IPS DF 4.7 (cell line): ENCODE data around the gene GALNT7.
"Not testable (repeated sequence)": the region's sequence is repeated elsewhere in the genome, so short reads cannot be mapped to it uniquely, and the experiment has no call there.

ENCODE experiments used
- DNase-seq: peaks from one replicate; pipeline ENCODE4 v3.0.0-alpha.2; 2013; ENCODE audit warnings: low spot score; ENCODE audit errors: extremely low read depth

Gene GALNT7

DNA sequence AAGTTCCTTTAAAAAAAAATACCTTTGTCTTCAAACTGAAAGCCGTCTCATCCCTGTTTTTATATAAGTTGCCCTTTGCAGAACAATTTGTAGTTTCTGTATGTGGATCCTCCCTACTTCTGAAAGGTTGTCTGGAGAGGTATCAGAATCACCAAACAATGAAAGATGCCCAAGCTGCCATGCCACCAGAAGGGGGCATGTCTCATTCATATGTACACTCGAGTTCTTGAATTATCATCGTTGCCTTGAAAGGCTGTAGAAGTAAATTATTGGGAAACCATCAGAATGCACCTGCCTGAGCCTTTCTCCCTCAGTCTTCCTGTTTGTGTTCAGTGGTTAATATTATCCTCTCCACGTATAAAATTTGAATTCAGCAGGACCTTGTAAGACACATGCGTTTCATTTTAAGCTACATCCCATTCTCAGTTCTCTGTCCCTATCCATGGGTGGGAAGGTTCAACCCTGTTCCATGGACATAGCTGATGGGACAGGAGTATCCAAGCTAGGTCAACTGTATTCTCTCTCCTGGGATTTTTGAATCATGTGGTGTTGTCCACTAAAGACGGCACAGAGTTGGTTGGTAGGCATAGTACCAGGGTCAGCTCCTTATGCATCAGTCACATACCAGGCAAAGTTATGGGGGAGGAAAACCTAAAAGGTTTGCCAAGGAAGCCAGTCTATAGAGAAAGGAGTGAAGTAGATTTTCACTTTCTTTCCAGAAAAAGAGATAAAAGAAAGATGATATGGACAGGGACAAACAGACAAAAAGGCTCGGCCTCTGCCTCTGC lies 24.0 kb downstream of the GALNT7 start:
- no peak for DNase-seq

DNA sequence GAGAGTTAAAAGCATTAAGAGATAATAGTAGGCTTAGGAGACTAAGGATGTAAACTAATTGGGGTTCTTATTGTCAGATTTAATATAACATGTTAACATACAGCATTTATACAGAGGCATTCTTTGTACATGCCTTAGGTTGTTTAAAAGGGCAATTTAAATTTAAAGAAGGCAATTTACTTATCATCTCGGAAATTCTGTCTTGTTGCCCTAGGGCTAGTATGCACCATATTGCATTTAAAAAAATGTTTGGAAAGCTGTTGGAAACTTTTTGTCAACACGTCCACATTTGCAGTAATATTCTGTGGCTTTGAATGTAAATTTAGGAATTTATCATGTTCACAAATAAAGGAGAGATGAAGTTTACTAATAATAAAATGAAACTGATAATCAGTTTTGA lies 25.5 kb downstream of the GALNT7 start:
- no peak for DNase-seq

DNA sequence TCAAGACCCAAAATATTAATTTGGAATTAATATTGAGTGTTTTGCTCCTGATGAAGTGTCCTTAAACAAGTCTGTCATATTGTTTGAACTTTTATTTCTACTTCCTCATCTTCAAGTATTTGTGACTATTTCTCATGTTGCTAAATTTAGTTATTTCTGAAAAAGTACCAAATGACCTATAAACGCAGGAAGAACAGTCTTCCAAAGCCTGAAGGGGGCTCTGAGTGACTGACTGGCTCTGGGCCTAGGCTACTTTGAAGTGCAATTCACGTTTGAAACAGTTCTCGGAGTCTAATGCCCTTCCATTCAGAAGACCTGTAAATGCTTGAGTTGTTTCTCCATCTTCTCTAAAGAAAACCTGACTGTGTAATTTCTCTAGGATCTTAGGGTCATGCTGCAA lies 26.5 kb downstream of the GALNT7 start:
- no peak for DNase-seq

DNA sequence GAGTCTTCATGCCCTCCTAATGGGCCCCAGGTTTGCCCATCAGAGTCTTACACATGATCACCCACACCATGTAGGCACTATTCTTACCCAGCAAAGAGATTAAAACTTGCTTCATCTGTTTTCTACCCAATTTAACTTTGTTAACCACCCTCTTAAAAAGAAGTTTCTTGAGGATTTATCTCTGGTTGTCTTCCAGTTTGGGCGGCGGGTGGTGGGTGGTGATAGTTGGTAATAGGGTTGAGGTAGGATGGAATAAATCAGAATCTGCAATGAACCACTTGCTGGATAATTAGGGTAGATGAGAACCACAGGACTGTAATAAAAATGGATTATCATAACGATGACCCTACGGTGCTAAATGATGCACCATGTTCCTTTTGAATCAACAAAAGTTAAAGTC lies 30.9 kb downstream of the GALNT7 start:
- no peak for DNase-seq

DNA sequence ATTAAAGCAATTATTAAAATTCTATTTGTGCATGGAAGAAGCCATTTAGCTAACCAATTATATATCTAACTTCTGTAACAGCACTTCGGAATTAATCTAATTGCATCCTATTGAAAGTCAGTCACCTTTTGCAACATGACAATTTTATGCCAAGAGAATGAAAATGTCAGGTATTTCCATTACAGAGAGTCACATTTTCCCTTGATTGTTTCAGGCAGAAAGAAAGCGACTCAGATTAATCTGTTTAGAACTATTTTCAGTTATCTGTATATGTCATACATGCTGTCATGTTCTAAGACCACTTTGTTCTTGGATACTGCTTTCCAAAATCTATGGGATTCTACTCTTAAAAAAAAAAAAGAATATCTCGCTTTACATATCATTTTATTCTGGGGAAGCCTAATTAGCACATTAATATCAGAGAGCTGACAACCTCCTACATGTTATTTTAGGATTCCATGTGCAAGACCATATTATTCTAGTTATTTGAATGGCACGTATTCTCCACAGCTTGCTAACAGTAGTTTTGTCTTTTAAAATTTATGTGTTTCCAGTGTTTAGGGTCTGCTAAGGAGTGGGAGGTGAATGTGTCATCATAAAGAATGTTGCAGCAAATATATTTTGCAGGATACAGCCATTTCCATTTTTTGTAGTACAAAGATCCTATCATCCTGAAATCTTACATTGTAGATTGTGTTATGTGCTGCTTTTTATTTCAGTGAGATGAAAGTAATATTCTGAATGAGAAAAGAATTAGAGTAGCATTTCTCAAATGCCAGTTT lies 31.7 kb downstream of the GALNT7 start:
- DNase-seq = no peak

DNA sequence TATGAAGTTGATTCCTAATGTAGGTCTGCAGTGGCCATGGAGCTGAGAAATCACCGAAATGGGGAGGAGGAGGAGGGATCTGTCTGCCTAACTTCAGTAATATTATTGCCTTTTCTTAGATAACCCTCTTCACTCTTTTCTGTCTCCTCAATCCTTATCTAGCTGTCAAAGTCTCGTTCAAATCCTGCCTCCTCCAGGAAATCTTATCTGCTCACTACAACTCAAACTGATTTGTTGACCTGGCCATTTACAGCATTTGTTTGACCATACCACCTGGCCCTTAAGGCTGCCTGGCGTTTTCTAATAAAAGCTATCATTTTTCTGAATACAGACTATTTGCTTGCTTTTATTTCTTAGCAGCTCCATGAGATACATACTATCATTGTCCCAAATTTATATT lies 33.8 kb downstream of the GALNT7 start:
- no peak for DNase-seq

DNA sequence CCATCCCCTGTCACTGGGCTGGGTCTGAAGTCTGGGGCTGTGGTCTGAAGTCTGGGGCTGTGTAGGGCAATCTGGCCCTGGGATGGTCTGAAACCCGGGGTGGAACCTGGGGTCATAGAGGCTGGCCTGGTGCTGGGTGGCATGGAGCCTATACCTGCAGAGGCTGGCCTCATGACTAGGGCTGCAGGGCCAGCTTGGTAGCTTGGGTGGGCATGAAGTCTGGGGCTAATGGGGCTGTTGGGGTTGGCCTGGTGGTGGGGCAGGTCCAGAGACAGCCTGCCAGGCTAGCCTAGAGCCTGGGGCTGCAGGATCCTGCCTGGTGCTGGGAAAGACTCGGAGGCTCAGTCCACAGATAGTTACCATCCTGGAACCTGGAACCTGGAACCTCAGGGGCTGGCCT lies 37.0 kb downstream of the GALNT7 start:
- no peak for DNase-seq

DNA sequence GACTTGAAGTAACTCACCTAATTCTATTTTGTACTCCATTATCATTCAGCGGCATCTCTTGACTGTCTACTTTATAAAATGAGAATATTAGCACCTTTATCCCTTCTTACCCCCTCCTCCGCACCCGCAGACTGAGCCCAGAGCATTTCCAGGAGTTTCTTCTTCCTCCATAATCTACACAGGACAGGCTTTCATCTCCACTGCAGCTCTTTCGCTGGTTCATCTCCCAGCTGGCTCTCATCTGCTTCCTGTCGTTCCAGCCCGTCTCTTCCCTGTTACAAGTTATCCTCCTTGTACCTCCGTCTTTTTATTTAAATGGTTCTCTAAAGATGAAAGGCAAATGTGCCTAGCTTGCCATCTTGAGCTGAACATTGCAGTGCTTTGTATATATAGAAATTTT lies 39.8 kb downstream of the GALNT7 start:
- DNase-seq = no peak

DNA sequence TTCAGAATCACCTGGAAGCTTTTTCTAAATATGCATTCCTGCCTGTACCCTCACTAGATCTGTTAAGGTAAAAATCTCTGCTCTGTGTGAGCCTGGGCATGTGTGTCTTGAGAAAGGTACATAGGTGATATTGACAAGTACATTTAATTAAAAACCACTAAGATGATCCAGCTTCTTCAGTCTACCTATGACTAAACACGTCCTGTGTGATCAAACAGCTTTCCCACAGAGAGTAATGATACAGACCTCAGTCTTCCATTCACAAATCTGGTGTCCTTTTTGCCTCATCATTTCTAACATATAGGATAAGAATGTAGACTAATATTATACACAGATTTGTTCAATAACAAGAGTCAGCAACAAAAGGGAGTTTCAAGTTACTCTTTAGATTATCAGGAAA lies 42.6 kb downstream of the GALNT7 start:
- DNase-seq = no peak

DNA sequence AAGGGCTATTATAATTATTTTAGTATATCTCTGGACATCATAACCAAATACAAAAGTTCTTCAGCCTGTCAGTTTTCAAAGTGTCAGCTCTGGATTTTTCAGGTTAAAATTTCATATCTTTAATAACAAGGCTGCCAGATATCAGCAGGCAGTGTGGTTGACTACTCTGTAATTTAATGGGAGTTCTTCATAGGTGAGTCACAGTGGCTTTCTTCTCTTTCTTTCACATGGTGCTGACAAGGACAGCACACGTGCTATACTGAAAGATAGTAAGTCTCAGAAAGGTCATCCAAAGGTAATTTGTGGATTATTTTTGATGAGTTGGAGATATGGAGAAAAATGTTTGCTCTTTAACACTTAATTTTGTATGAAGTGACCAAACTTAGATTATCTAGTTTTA lies 43.2 kb downstream of the GALNT7 start:
- DNase-seq = no peak

DNA sequence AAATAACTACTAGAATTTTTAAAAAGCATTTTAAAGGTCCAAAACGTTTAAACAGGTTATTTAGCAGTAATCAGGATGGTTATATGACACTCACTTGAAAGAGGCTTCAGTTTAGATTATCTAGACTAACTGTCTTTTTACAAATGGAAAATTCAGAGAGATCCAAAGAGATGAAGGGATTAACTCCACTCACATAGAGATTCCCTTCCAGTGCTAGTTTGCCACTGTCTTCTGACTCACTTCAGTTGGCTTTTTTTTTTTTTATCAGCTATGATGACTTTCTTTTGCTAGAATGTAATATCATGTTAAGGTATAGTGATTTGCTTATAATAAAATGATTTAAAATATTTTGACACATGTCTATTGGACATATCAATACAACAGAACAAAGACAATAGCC lies 43.8 kb downstream of the GALNT7 start:
- DNase-seq = no peak

DNA sequence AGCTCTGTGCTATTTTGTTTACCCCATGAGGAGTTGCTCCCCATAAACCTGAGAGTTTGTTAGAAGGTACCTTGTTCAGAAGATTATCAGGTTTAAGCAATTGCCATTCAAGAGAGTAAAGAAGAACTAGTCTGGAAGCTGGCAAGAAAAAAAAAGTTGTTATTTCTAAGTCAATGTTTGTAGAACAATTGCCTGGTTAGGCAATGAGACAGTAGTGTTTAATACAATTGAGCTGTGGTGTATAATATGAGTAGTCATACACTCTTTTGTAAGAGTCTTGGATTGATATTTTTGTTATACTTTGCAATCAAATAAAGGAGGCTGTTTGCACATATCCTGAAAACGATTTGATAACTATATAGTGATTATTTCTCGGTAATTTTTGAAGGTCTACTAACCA lies 44.7 kb downstream of the GALNT7 start:
- DNase-seq = no peak

DNA sequence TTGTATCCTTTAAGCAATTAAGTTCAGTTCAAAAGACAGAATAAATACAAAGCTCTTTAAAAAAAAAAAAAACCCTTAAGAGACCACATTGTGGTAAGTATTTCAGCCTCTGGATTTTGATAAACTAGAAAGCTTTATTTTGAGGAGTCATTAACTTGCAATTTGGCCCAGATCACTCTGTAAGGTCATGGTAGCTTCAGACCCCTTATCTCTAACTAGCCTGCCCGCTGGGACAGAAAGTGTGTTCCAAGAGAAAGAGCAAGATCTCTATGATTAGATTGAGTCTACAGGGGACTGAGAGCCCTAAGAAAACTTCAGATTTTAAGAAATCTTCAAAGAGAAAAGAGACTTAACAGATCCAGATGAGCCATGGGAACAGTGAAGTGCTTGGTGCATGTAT lies 45.6 kb downstream of the GALNT7 start:
- DNase-seq = no peak

DNA sequence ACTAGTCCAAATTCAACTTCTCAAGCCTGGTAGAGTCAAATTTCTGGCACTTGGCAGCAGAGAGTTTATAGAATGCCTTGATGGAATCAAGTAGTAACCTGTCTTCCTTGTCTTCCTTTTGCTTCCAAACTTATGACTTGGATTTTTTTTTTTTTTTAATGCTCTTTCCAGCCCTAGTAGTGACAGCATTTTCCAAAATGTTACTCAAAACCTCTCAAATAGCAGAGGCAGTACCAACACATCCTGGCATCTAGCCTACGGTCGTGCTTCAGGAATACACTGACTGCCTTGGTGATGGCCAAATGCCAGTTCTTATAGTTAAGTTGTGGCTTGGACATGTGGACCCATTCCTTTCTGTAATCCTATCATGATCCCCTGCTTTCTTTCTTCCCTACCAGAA lies 46.0 kb downstream of the GALNT7 start:
- no peak for DNase-seq

DNA sequence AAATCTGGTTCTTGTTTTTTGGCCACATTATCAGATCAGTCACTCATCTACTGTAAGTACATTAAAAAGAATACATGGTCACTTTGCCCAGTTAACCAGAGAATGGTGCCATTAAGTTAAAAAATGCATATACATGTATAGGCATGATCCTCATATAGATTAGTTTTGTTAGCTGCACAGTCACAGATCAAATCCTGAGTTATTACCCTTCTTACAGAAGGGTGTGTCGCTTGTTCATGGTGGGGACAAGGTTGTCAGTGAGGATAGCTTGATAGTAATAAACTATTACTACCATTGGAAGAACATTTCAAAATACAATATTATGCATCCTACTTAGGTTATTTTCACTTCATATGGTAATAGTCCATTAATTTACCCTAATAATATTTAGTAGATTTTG lies 48.5 kb downstream of the GALNT7 start:
- DNase-seq = no peak

DNA sequence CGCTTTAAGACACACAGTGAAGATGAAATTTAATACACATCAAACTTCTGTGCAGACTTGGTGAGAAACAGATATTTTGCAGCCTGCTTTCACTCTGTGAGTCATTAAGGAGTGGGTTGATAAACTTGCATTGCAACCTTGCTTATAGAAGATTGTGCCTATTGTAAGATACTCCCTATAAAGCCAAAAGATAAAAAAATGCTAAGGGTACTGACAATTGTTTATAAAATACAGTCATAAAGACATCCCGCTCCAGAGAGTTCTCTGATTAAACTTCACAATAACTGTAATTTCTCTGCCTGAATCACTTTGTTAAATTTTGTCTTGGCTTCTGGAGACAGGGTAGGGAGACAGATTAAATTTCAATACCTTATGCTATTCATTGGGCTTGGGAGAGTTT lies 49.1 kb downstream of the GALNT7 start:
- no peak for DNase-seq

DNA sequence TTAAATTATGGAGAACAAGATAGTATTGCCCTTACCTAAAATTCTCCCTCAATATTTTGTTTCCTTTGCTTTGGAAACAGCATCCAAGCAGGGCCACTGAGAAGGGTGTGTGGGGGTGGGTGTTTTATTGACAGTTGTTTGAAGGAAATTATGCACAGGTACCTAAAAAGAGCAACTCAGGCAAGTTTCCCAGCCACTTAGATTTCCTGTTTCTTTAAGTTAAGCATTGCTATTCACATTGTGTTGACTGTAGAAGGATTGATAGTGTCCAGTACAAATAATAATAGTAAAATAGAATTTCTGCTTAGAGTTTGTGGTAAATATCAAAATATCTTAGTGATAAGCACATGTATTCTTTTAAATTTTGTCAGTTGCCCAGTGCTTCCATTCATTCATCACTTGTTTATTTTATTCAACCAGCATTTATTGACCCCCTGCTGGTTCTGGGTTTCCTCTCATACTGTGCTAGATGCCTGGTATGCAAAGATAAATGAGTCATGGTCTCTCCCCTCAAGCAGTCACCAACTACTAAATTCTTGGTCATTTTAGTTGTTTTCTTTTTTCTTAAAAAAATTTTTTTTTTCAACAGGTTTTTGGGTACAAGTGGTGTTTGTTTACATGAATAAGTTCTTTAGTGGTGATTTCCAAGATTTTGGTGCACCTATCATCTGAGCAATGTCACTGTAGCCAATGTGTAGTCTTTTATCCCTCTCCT lies 50.0 kb downstream of the GALNT7 start:
- DNase-seq = no peak

DNA sequence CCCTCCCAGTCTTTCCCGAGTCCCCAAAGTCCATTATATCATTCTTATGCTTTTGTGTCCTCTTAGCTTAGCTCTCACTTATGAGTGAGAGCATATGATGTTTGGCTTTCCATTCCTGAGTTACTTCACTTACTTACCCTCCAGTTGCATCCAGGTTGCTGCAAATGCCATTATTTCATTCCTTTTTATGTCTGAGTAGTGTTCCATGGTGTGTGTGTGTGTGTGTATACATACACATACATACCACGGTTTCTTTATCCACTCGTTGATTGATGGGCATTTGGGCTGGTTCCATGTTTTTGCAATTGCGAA lies 50.5 kb downstream of the GALNT7 start:
- DNase-seq = not testable (repeated sequence)

DNA sequence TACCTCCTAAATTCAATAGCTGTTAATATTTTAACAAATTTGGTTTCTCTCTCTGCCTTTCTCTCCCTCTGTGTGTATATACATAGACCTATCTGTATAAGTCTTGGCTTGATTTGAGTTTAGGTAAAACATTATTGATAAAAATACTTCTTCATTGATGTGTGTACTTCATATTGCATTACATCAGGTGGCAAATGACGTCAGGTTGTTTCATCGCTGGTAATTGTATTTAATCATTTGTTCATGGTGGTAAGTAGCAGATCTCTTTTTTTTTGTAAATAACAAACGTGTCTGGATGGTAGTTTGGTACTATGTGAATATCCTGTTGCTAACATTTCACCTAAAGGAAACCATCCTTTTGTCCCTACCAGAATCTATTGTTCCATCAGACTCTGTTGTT lies 55.1 kb downstream of the GALNT7 start:
- no peak for DNase-seq

DNA sequence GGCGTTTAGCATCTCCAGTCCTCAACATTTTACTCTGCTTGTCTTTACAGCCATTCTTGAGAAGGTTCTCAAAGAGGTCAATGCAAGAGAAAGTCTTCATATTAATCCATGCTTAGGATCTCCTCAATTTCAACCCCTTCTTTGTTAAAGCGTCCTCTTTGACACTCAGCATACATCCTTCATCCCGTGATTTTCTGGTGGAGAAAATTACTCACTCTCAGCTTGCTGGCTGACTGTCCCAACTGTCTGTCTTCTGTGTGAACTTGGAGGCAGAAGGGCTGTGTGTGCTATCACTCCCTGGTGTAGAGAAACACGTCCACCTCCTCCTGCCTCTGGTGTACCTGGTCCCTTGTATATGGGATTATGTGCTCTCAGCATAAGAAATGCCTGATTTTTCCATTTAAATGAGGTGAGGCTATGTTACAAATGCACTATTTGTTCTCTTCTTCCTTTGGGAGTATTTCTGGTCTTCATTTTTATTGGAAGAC lies 57.8 kb downstream of the GALNT7 start:
- no peak for DNase-seq

DNA sequence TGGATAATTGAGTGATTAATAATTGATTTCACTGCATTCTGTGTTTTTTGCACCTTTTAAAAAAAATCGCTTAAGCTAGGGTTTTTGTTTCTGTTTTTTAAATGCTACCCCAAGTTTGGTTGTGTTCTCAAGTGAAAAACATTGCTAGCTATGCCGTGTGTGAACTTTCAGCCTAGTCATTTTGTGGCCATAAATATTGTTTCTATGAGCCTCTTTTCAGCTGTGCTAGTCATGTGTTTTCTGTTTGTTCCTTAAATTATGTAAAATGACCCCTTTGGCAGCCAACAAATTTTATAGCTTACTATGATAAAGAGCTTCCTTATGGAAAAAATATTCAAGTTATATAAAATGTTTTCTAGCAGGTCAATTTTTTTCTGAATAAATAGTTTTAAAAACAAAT lies 59.1 kb downstream of the GALNT7 start:
- DNase-seq = no peak

DNA sequence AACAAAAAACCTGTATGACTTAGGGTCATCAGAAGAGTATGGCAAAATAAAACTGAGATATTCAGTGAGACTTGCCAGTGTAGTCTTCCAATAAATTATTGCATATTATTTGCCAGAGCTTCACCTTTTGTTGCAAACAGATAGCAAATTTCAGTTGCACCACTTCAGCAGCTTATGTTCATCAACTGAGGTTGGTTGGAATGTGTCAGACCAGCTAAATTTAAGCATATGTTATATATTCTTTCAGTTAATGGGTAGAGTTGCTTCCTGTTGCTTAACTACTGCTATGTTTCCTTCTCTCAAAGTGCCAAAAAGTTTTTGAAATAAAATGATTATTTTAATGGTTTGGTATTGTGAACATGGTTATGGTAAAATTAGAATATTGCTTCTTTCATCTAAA lies 61.5 kb downstream of the GALNT7 start:
- DNase-seq = no peak
